Heart left ventricle (tissue), 16 donors: ENCODE measurements around the gene B4GALT7. TPM values are rescaled to one million over a fixed set of nuclear protein-coding genes. Genes with fewer than 3 reads are reported as not detected.

Experiments used
- ATAC-seq, 4 donors: fragments of 200-7000 bp; cut with Tn5 transposase; one replicate each; pipeline ENCODE4 v1.9.1; 2020 to 2022; ENCODE audit warnings: moderate library complexity in 4 of 4, mild to moderate bottlenecking in 3 of 4, moderate number of reproducible peaks in 1 of 4
- DNase-seq, 5 donors: peaks; one replicate each; pipeline ENCODE4 v3.0.0-alpha.2; 2020
- H3K27ac ChIP-seq, 12 donors: fragments of 200-600 bp; sonication (generic) in 4 of 12; one replicate each; pipeline versions ENCODE4 v1.5.0 to v1.8.0; 2016 to 2022; ENCODE audit warnings: mild to moderate bottlenecking in 2 of 12
- H3K27me3 ChIP-seq, 9 donors: fragments of 200-600 bp; sonication (generic) in 2 of 9; one replicate each; pipeline versions ENCODE4 v1.5.1 to v1.8.0; 2016 to 2022; ENCODE audit warnings: mild to moderate bottlenecking in 3 of 9
- H3K36me3 ChIP-seq, 9 donors: fragments of 200-600 bp; sonication (generic) in 2 of 9; one replicate each; pipeline versions ENCODE4 v1.5.0 to v1.8.0; 2018 to 2022; ENCODE audit warnings: mild to moderate bottlenecking in 2 of 9
- H3K4me1 ChIP-seq, 12 donors: fragments of 200-600 bp; sonication (generic) in 4 of 12; one replicate each; pipeline versions ENCODE4 v1.5.0 to v1.8.0; 2016 to 2022; ENCODE audit warnings: mild to moderate bottlenecking in 3 of 12
- H3K4me3 ChIP-seq, 12 donors: fragments of 200-600 bp; sonication (generic) in 4 of 12; one replicate each; pipeline versions ENCODE4 v1.5.0 to v1.8.0; 2017 to 2022; ENCODE audit warnings: mild to moderate bottlenecking in 9 of 12, moderate library complexity in 4 of 12
- H3K9me3 ChIP-seq, 12 donors: fragments of 200-600 bp; sonication (generic) in 4 of 12; one replicate each; pipeline versions ENCODE4 v1.5.0 to v1.8.0; 2016 to 2022; ENCODE audit warnings: mild to moderate bottlenecking in 1 of 12
- CTCF ChIP-seq, 12 donors: fragments of 200-600 bp; sonication (generic) in 4 of 12; IDR thresholded peaks; one replicate each; pipeline versions ENCODE4 v1.5.0 to v1.8.0; 2018 to 2022; ENCODE audit warnings: antibody characterized with exemption in 12 of 12, mild to moderate bottlenecking in 5 of 12
- POLR2A ChIP-seq, 2 donors: fragments of 450-650 bp; IDR thresholded peaks; one replicate each; pipeline ENCODE4 v1.6.1; 2017; ENCODE audit warnings: antibody characterized with exemption in 2 of 2, mild to moderate bottlenecking in 2 of 2, moderate library complexity in 2 of 2
- WGBS, 4 donors: extraction: QIAGEN DNeasy Blood & Tissue Kit in 2 of 4; methylation state at CpG; one replicate each; pipeline versions ENCODE4 v1.1.5 to v1.1.7; 2013 to 2018; 5-methylcytosine and 5-hydroxymethylcytosine counted together
- intact Hi-C, 10 donors: fragments of 100-400 bp; cut with DNase I; formaldehyde crosslinking; loops; one replicate each; pipeline versions ENCODE4 v1.11.1 to v1.14.2; 2022
- polyA plus RNA-seq, 2 donors: library from polyadenylated mRNA; stranded (reverse); fragments of 200-250 nt; gene quantifications; one replicate each; pipeline ENCODE4 v1.2.3, GENCODE V29; 2013
- total RNA-seq, 9 donors: library from RNA; depleted of rRNA in 2 of 9; stranded (reverse); fragments of >200 nt in 2 of 9; fragmentation: NEBNext Ultra II Directional in 3 of 9; extraction: Animal tissue kit (Norgen Biotek cat#: 25700) in 3 of 9; gene quantifications; one replicate each; pipeline versions ENCODE4 v1.1.0 to v1.2.4, GENCODE V29; 2016 to 2023
- donor health status: ischemic (EF 13 %, LVEDD 7.1; RV severe dilation, severe dysfunction).
- donor health status: healthy with polysubstance abuse.
- donor health status: DM: no; HTN: yes; CAD: no.
- donor health status: DM: no; HTN: no; CAD: no.
- donor health status: ischemic (EF 25% LVEDD 6.9; RV normal size, moderate dysfunction).
- donor health status: ischemic (EF 25% LVEDD 5.7; RV mildly dilated, moderate dysfunction).
- donor health status: healthy.
- donor health status: DM: yes; HTN: yes; CAD: no.
- donor health status: ischemic (EF 35%, LVEDD 5.7; RV mildly dilated, moderate dysfunction).
- donor health status: nonischemic (EF 11% LVEDD 7.7; RV severe dilation, severe dysfunction).
- donor health status: DM: yes; HTN: yes; CAD: no.
- donor health status: PGD.
- donor health status: ischemic (EF 29% LVEDD 5.4; RV normal size, mild dysfunction).
- donor health status: nonischemic (EF 23%, LVEDD 6.1; RV moderate dilation, normal function).

B4GALT7 gene
- total and polyA plus RNA-seq, 11 donors: 10.5 to 24.7 (median 18.4) TPM

- H3K36me3 ChIP-seq: peaks cover 0 to 12% (median 4%) of the 10 kb centered on the region in 9 donors
- WGBS, 4 donors: 88 to 91% (median 89%) methylated on average over 13 of the region's 13 CpGs
- intact Hi-C loops: loop anchor here in 3 of 10 donors (10.0 kb wide), 2 partner anchors 197 to 463 kb away; partner anchors contain the start of genes F12 (in 1 of the 3) and PFN3 (in 1 of the 3)
- H3K4me1 ChIP-seq: peaks cover 3 to 28% (median 13%) of the 10 kb centered on the region in 12 donors
- no peak overlapping the region for H3K27ac ChIP-seq
- no peaks in the 10 kb centered on the region for H3K9me3 ChIP-seq
- H3K27me3 ChIP-seq: no peaks in the 10 kb centered on the region
- DNase-seq (no peak), ATAC-seq (no peak)
- H3K4me3 ChIP-seq: peak overlapping the region in 2 of 12 donors; percentile 96 to 100
- TF ChIP-seq CTCF (IDR thresholded peaks at IDR 0.05): peak in 1 of 12 donors; percentile 7
- no peak for TF ChIP-seq POLR2A (IDR thresholded peaks at IDR 0.05)
Observed at GRCh38 chr5:177601577-177602457, 1.9 kb downstream of the B4GALT7 start.

GRCh38 chr5:177602458-177602830, 2.5 kb downstream of the B4GALT7 start:
- TF ChIP-seq CTCF (IDR thresholded peaks at IDR 0.05): no peak
- no peak for TF ChIP-seq POLR2A (IDR thresholded peaks at IDR 0.05)
- H3K4me1 ChIP-seq: peaks cover 3 to 28% (median 14%) of the 10 kb centered on the region in 12 donors
- H3K27me3 ChIP-seq: no peaks in the 10 kb centered on the region
- H3K27ac ChIP-seq: no peak overlapping the region
- peaks cover 0 to 12% (median 4%) of the 10 kb centered on the region in 9 donors for H3K36me3 ChIP-seq
- no peak overlapping the region for H3K4me3 ChIP-seq
- no peaks in the 10 kb centered on the region for H3K9me3 ChIP-seq
- intact Hi-C loops: loop anchor here in 3 of 10 donors (10.0 kb wide), 2 partner anchors 198 to 462 kb away; partner anchors contain the start of genes F12 (in 1 of the 3) and PFN3 (in 1 of the 3)
- no peak for ATAC-seq
- 91 to 92% (median 92%) methylated on average over 4 of the region's 4 CpGs for WGBS, 4 donors
- no peak for DNase-seq

- ATAC-seq (no peak), DNase-seq (no peak)
- intact Hi-C loops: loop anchor here in 3 of 10 donors (10.0 kb wide), 2 partner anchors 199 to 461 kb away; partner anchors contain the start of genes F12 (in 1 of the 3) and PFN3 (in 1 of the 3)
- 79 to 85% (median 81%) methylated on average over 8 of the region's 8 CpGs for WGBS, 4 donors
- Histone ChIP-seq H3K27ac (no peak overlapping the region), H3K27me3 (no peaks in the 10 kb centered on the region), H3K4me1 (peaks cover 3 to 29% (median 16%) of the 10 kb centered on the region in 12 donors), H3K36me3 (peaks cover 0 to 13% (median 4%) of the 10 kb centered on the region in 9 donors), H3K4me3 (no peak overlapping the region), H3K9me3 (no peaks in the 10 kb centered on the region)
- TF ChIP-seq POLR2A (IDR thresholded peaks at IDR 0.05) (no peak), CTCF (IDR thresholded peaks at IDR 0.05) (no peak)
Observed at GRCh38 chr5:177603631-177604030, 3.7 kb downstream of the B4GALT7 start.

- TF ChIP-seq CTCF (IDR thresholded peaks at IDR 0.05): no peak
- TF ChIP-seq POLR2A (IDR thresholded peaks at IDR 0.05): no peak
- H3K27me3 ChIP-seq: no peaks in the 10 kb centered on the region
- intact Hi-C loops: loop anchor here in 3 of 10 donors (10.0 kb wide), 2 partner anchors 199 to 461 kb away; partner anchors contain the start of genes F12 (in 1 of the 3) and PFN3 (in 1 of the 3)
- H3K4me1 ChIP-seq: peaks cover 3 to 27% (median 14%) of the 10 kb centered on the region in 12 donors
- no peak overlapping the region for H3K27ac ChIP-seq
- WGBS, 4 donors: 93 to 96% (median 95%) methylated on average over 25 to 27 of the region's 27 CpGs
- ATAC-seq (no peak), DNase-seq (no peak)
- H3K9me3 ChIP-seq: no peaks in the 10 kb centered on the region
- peaks cover 0 to 18% (median 4%) of the 10 kb centered on the region in 9 donors for H3K36me3 ChIP-seq
- no peak overlapping the region for H3K4me3 ChIP-seq
Observed at GRCh38 chr5:177604116-177604521, 4.2 kb downstream of the B4GALT7 start.
